H9 (cell line): ENCODE results near the gene MICALL2. TPM values are rescaled to one million over a fixed set of nuclear protein-coding genes. Genes with fewer than 3 reads are reported as not detected.

Experiments
- DNase-seq: peaks from one replicate; pipeline ENCODE4 v3.0.0-alpha.2; 2017
- H2AFZ ChIP-seq: one replicate; pipeline ENCODE4 v1.6.1; 2013; ENCODE audit warnings: mild to moderate bottlenecking, low read length, control low read depth, moderate library complexity
- H2AK5ac ChIP-seq: 2 replicates; pipeline ENCODE4 v1.6.1; 2013; ENCODE audit warnings: low read length, control low read depth, mixed read lengths; ENCODE audit not compliant: insufficient read length
- H2BK120ac ChIP-seq: one replicate; pipeline ENCODE4 v1.6.1; 2013; ENCODE audit warnings: low read depth, mild to moderate bottlenecking, low read length, control low read depth, inconsistent platforms; ENCODE audit not compliant: poor library complexity, severe bottlenecking
- H2BK12ac ChIP-seq: 2 replicates; pipeline ENCODE4 v1.6.1; 2013; ENCODE audit warnings: low read length, control low read depth, mixed read lengths, low read depth; ENCODE audit not compliant: insufficient read length
- H2BK15ac ChIP-seq: 2 replicates; pipeline ENCODE4 v1.6.1; 2013; ENCODE audit warnings: low read depth, low read length, control low read depth
- H2BK20ac ChIP-seq: one replicate; pipeline ENCODE4 v1.6.1; 2013; ENCODE audit warnings: low read depth, mild to moderate bottlenecking, low read length, control low read depth, inconsistent platforms; ENCODE audit not compliant: poor library complexity, severe bottlenecking
- H2BK5ac ChIP-seq: 2 replicates; pipeline ENCODE4 v1.6.1; 2013; ENCODE audit warnings: low read length, control low read depth, mixed read lengths; ENCODE audit not compliant: insufficient read length
- H3K14ac ChIP-seq: 2 replicates; pipeline ENCODE4 v1.6.1; 2013; ENCODE audit warnings: low read length, control low read depth; ENCODE audit not compliant: insufficient read depth
- H3K18ac ChIP-seq: 2 replicates; pipeline ENCODE4 v1.6.1; 2013; ENCODE audit warnings: low read depth, mild to moderate bottlenecking, mixed read lengths, low read length, control low read depth; ENCODE audit not compliant: insufficient read length
- H3K23ac ChIP-seq: 2 replicates; pipeline ENCODE4 v1.6.1; 2013; ENCODE audit warnings: low read length, control low read depth, mixed read lengths, low read depth; ENCODE audit not compliant: insufficient read length
- H3K23me2 ChIP-seq: 2 replicates; pipeline ENCODE4 v1.6.1; 2013; ENCODE audit warnings: low read depth, mild to moderate bottlenecking, mixed read lengths, low read length, control low read depth; ENCODE audit not compliant: insufficient read length, poor library complexity, severe bottlenecking
- H3K27ac ChIP-seq: 2 replicates; pipeline ENCODE4 v1.5.1; 2013; ENCODE audit warnings: low read length, control low read depth, mixed read lengths, low read depth; ENCODE audit not compliant: insufficient read length
- H3K27me3 ChIP-seq: 2 replicates; pipeline ENCODE4 v1.6.1; 2013; ENCODE audit warnings: low read length, control low read depth, inconsistent platforms; ENCODE audit not compliant: insufficient read depth
- H3K4ac ChIP-seq: 2 replicates; pipeline ENCODE4 v1.6.1; 2013; ENCODE audit warnings: low read depth, mild to moderate bottlenecking, control low read depth, inconsistent platforms, low read length, moderate library complexity
- H3K4me1 ChIP-seq: 2 replicates; pipeline ENCODE4 v1.6.1; 2013; ENCODE audit warnings: low read length, control low read depth, inconsistent platforms; ENCODE audit not compliant: insufficient read depth
- H3K4me2 ChIP-seq: 2 replicates; pipeline ENCODE4 v1.6.1; 2013; ENCODE audit warnings: low read length, control low read depth, mixed read lengths; ENCODE audit not compliant: insufficient read length, insufficient read depth
- H3K56ac ChIP-seq: 2 replicates; pipeline ENCODE4 v1.6.1; 2013; ENCODE audit warnings: low read depth, mild to moderate bottlenecking, mixed read lengths, low read length, control low read depth; ENCODE audit not compliant: insufficient read length
- H3K79me1 ChIP-seq: 2 replicates; pipeline ENCODE4 v1.6.1; 2013; ENCODE audit warnings: low read depth, mild to moderate bottlenecking, moderate library complexity, low read length, control low read depth, inconsistent platforms; ENCODE audit not compliant: insufficient read depth, poor library complexity, severe bottlenecking
- H3K79me2 ChIP-seq: 2 replicates; pipeline ENCODE4 v1.6.1; 2013; ENCODE audit warnings: low read length, control low read depth, inconsistent platforms; ENCODE audit not compliant: insufficient read depth
- H3K9ac ChIP-seq: 2 replicates; pipeline ENCODE4 v1.6.1; 2013; ENCODE audit warnings: low read length, control low read depth, mixed read lengths; ENCODE audit not compliant: insufficient read length; ENCODE audit errors: extremely low read depth
- H3K9me3 ChIP-seq: one replicate; pipeline ENCODE4 v1.6.1; 2013; ENCODE audit warnings: low read depth, low read length, inconsistent platforms; ENCODE audit not compliant: control insufficient read depth
- H3T11ph ChIP-seq: one replicate; pipeline ENCODE4 v1.6.1; 2013; ENCODE audit warnings: mild to moderate bottlenecking, low read length, control low read depth, inconsistent platforms
- H4K20me1 ChIP-seq: one replicate; pipeline ENCODE4 v1.6.1; 2013; ENCODE audit not compliant: control insufficient read depth, insufficient read length, insufficient read depth
- H4K5ac ChIP-seq: 2 replicates; pipeline ENCODE4 v1.6.1; 2013; ENCODE audit warnings: low read depth, mild to moderate bottlenecking, mixed read lengths, low read length, control low read depth; ENCODE audit not compliant: insufficient read length
- H4K8ac ChIP-seq: replicated peaks from 2 replicates; pipeline ENCODE4 v1.6.1; 2013; ENCODE audit warnings: low read length, control low read depth, mixed read lengths, low read depth; ENCODE audit not compliant: insufficient read length
- H4K91ac ChIP-seq: 2 replicates; pipeline ENCODE4 v1.6.1; 2013; ENCODE audit warnings: low read depth, mild to moderate bottlenecking, moderate library complexity, mixed read lengths, low read length, control low read depth; ENCODE audit not compliant: insufficient read length
- H3K27ac Mint-ChIP-seq, 3 experiments: 2 replicates in 2 of 3; 3 replicates in 1 of 3; pipeline ENCODE4 v1.8.0; 2020 to 2021; ENCODE audit warnings: mixed read lengths in 3 of 3, mild to moderate bottlenecking in 1 of 3, moderate library complexity in 1 of 3
- H3K27me3 Mint-ChIP-seq: 2 replicates; pipeline ENCODE4 v1.8.0; 2021; ENCODE audit warnings: low read depth, mild to moderate bottlenecking, moderate library complexity, mixed read lengths
- H3K36me3 Mint-ChIP-seq, 3 experiments: 2 replicates in 2 of 3; 3 replicates in 1 of 3; pipeline ENCODE4 v1.8.0; 2020 to 2021; ENCODE audit warnings: low read depth in 3 of 3, mixed read lengths in 3 of 3; ENCODE audit not compliant: insufficient read depth in 1 of 3
- H3K4me1 Mint-ChIP-seq, 2 experiments: 2 replicates each; pipeline ENCODE4 v1.8.0; 2020; ENCODE audit warnings: mixed read lengths in 2 of 2
- H3K4me3 Mint-ChIP-seq, 2 experiments: 2 replicates in 1 of 2; 3 replicates in 1 of 2; pipeline ENCODE4 v1.8.0; 2020 to 2021; ENCODE audit warnings: mild to moderate bottlenecking in 2 of 2, mixed read lengths in 2 of 2, moderate library complexity in 1 of 2
- H3K9me3 Mint-ChIP-seq, 2 experiments: 2 replicates in 1 of 2; 3 replicates in 1 of 2; pipeline ENCODE4 v1.8.0; 2020; ENCODE audit warnings: mild to moderate bottlenecking in 2 of 2, mixed read lengths in 2 of 2, moderate library complexity in 1 of 2
- WGBS: extraction: QIAGEN DNeasy Blood & Tissue Kit; methylation state at CpG from one replicate; pipeline ENCODE4 v1.1.7; 2013; ENCODE audit warnings: missing lambda C conversion rate, low lambda C conversion rate, mixed read lengths; ENCODE audit not compliant: insufficient read length; ENCODE audit errors: extremely low coverage; 5-methylcytosine and 5-hydroxymethylcytosine counted together
- total RNA-seq: library from RNA; stranded (reverse); gene quantifications from 2 replicates; pipeline ENCODE4 v1.2.1, GENCODE V29; 2021
- TF ChIP-seq, protein P1 (sequence below): fragments of 200-600 bp; sonication (generic); conservative IDR thresholded peaks from 3 replicates; pipeline ENCODE4 v1.8.0; 2021; ENCODE audit warnings: antibody characterized with exemption, mild to moderate bottlenecking

The MICALL2 gene
- total RNA-seq, 1 experiment from 2014 or later = 7.1 TPM

DNA sequence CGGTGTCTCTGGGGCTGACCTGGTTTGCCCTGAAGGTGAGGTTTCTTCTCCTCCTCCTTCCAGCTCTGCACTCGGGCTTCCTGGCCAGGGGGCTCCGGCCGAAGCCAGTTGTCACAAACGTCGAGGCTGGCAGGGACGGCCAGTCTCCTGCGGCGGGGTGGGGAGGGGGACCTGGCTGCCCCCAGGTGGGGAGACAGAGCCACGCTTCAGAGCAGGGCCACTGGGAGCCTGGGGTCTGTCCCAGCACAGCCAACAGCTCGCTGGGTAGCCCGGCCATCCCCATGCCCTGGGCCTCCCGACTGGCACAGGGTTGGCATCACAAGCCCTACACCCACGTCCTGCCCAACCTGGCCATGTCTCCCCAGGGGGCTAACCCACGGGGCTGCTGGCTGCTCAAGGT lies 20.4 kb downstream of the MICALL2 start:
- no CpG with 5 or more reads among the region's 15 CpGs for WGBS
- H4K91ac ChIP-seq = no peak overlapping the region
- Mint-ChIP-seq H3K4me3 (no peak overlapping the region), H3K4me1 (peaks cover 3% of the 10 kb centered on the region in 2 experiments; a peak in 1 of 4 replicates), H3K27ac (no peak overlapping the region), H3K27me3 (no peaks in the 10 kb centered on the region), H3K9me3 (no peaks in the 10 kb centered on the region), H3K36me3 (no peaks in the 10 kb centered on the region)
- TF ChIP-seq, protein P1, sequence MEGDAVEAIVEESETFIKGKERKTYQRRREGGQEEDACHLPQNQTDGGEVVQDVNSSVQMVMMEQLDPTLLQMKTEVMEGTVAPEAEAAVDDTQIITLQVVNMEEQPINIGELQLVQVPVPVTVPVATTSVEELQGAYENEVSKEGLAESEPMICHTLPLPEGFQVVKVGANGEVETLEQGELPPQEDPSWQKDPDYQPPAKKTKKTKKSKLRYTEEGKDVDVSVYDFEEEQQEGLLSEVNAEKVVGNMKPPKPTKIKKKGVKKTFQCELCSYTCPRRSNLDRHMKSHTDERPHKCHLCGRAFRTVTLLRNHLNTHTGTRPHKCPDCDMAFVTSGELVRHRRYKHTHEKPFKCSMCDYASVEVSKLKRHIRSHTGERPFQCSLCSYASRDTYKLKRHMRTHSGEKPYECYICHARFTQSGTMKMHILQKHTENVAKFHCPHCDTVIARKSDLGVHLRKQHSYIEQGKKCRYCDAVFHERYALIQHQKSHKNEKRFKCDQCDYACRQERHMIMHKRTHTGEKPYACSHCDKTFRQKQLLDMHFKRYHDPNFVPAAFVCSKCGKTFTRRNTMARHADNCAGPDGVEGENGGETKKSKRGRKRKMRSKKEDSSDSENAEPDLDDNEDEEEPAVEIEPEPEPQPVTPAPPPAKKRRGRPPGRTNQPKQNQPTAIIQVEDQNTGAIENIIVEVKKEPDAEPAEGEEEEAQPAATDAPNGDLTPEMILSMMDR = no peak
- no peak overlapping the region for H4K5ac ChIP-seq
- H2AFZ ChIP-seq = no peak overlapping the region
- H3K27me3 ChIP-seq = no peaks in the 10 kb centered on the region
- H3K9me3 ChIP-seq = no peaks in the 10 kb centered on the region
- no peak overlapping the region for H3K27ac ChIP-seq
- no peak overlapping the region for H3K18ac ChIP-seq
- no peak overlapping the region for H2BK12ac ChIP-seq
- no peaks in the 10 kb centered on the region for H3K79me2 ChIP-seq
- no peak overlapping the region for H2BK15ac ChIP-seq
- no peak overlapping the region for H3K23ac ChIP-seq
- H3K14ac ChIP-seq = no peak overlapping the region
- no peak overlapping the region for H3K9ac ChIP-seq
- H3K23me2 ChIP-seq = no peaks in the 10 kb centered on the region
- no peak overlapping the region for H3K4ac ChIP-seq
- no peaks in the 10 kb centered on the region for H4K20me1 ChIP-seq
- H2BK5ac ChIP-seq = no peak overlapping the region
- H3T11ph ChIP-seq = no peak overlapping the region
- H2BK20ac ChIP-seq = no peak overlapping the region
- no peak overlapping the region for H3K4me2 ChIP-seq
- no peaks in the 10 kb centered on the region for H3K4me1 ChIP-seq
- no peak for DNase-seq
- H3K56ac ChIP-seq = no peak overlapping the region
- no peak overlapping the region for H2BK120ac ChIP-seq
- no peak overlapping the region for H2AK5ac ChIP-seq
- peak overlapping the region; percentile 5 for H4K8ac ChIP-seq
- H3K79me1 ChIP-seq = no peaks in the 10 kb centered on the region
